Measurements from ENCODE around the gene CHD6. TPM values are rescaled to one million over a fixed set of nuclear protein-coding genes. Genes with fewer than 3 reads are reported as not detected.

CHD6 gene, protein sequence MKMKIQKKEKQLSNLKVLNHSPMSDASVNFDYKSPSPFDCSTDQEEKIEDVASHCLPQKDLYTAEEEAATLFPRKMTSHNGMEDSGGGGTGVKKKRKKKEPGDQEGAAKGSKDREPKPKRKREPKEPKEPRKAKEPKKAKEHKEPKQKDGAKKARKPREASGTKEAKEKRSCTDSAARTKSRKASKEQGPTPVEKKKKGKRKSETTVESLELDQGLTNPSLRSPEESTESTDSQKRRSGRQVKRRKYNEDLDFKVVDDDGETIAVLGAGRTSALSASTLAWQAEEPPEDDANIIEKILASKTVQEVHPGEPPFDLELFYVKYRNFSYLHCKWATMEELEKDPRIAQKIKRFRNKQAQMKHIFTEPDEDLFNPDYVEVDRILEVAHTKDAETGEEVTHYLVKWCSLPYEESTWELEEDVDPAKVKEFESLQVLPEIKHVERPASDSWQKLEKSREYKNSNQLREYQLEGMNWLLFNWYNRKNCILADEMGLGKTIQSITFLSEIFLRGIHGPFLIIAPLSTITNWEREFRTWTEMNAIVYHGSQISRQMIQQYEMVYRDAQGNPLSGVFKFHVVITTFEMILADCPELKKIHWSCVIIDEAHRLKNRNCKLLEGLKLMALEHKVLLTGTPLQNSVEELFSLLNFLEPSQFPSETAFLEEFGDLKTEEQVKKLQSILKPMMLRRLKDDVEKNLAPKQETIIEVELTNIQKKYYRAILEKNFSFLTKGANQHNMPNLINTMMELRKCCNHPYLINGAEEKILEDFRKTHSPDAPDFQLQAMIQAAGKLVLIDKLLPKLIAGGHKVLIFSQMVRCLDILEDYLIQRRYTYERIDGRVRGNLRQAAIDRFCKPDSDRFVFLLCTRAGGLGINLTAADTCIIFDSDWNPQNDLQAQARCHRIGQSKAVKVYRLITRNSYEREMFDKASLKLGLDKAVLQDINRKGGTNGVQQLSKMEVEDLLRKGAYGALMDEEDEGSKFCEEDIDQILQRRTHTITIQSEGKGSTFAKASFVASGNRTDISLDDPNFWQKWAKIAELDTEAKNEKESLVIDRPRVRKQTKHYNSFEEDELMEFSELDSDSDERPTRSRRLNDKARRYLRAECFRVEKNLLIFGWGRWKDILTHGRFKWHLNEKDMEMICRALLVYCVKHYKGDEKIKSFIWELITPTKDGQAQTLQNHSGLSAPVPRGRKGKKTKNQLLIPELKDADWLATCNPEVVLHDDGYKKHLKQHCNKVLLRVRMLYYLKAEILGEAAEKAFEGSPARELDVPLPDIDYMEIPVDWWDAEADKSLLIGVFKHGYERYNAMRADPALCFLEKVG (N-terminal part only)
- total RNA-seq (2014; rRNA removed; shearing (Covaris generic)), result 9.5 and 14.2 TPM in 2 replicates

DNA sequence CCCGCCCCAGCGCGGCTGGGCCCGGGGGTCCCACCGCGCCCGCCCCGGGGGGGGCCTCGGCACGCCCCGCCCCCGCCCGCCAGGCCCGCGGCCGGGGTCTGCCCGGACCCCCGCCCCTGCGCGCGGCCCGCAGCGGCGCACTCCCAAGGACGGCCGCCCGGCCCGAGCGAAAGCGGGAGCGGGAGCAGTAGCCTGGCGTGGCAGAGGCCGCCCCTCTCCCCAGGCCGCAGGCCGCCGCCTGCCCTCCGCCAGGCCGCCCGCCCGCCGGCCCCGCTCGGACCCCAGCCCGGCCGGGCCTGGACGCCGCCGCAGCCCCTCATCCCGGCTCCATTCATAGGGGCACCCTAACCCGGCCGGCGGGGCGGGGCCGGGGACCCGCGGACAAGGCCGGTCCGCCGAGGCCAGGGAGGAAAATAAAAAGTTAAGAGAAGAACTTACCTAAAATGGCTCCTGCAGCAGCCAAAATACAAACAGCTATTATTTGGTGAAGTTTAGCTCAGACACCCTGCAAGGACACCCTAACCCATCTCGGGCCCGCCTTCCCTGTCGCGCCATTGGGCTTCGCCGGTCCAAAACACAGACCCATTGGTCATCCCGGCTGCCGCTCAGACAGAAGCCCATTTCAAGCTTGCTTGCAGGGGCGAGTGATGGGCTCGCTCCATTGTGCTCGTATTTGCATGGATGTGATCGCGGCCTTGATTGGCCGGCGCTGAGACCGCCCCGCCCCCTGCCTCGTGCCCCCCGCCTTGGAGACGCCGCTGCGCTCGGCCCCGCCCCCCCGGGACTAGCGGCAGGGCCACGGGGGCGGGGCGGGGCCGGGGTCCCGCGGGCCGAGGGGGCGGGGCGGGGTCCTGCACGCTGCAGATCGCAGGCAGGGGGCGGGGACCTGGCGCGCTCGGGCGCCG lies at the start of gene CHD6:
Gene CHD6, minus strand, starts transcription at position 476 of the 905 bp plus-strand sequence. CDS start 67,040 bp downstream, outside the sequence.
- peak; percentile 99 for DNase-seq (ENCODE audit: low spot score)
- in situ Hi-C loops (cut with HindIII; ENCODE audit: low sequenced_read_pairs), result no loop called here

DNA sequence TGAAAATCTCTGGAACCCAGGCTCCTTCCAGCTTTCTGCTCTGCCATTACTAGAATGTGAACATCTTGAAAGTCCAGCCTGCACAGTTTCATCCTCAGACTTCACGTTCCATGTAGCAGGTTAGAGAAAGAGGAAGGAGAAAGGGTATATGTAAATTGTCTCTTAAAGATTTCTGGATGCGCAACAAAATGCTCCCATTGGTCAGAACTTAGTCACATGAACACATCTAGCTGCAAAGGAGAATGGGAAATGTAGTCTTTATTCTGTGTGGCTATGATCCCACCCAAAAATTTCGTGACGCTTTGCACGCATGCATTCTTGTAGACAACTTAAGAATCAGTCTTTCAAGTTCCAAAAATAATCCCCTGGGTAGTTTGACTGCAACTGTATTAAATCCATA lies 46.4 kb upstream of the CHD6 start:
- in situ Hi-C loops (cut with HindIII; ENCODE audit: low sequenced_read_pairs), result no loop called here
- no peak for DNase-seq (ENCODE audit: low spot score)

DNA sequence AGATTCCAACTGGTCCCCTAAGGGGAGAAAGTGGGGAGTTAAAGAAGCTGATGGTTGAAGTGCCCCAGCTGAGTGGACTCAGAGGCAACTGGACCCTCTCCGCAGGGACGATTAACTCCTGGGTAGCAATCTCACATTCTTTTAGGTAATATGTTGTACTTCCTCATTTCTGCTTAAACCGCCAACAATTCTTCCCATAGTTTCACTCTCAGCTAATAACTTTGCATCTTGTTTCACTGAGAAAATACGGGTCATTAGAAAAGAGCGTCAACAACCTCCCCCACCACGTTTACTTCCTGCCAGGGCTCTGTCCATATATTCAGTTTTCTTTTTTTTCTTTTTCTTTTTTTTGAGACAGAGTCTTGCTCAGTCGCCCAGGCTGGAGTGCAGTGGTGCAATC lies 39.5 kb upstream of the CHD6 start:
- in situ Hi-C loops (cut with HindIII; ENCODE audit: low sequenced_read_pairs), result no loop called here
- no peak for DNase-seq (ENCODE audit: low spot score)

DNA sequence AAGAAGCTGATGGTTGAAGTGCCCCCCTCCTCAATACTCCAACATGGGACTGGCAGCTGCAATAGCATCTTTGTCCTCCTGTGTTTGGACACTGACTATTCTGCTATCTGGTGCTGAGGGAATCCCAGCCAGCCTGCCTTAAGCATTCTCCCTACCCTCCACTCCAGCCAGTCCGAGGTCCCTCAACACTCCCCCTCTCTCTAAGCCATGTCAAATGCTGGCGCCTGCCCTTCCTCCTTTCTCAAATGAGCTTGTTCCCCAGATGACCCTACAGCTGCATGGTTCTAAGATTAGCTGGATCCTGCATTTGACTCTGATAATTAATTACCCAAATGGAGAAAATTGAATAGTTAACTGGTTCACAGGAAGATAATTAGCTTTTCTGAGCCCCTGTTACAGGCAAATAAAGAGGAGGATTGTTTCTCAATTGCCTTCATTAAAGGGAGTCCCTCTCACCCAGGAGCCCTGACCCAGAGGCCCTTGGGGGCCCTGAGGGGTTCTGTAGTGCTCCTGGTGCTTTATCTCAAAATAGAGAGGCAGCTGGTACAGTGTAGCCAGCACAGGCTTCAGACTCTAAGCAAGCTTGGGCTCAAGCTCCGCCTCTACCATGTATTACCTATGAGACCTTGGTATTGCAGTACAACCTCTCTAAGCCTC lies 37.9 kb upstream of the CHD6 start:
- DNase-seq (ENCODE audit: low spot score), result no peak

GRCh38 chr20:41654884-41655283 lies 36.7 kb upstream of the CHD6 start:
- DNase-seq (ENCODE audit: low spot score), result no peak
- in situ Hi-C loops (cut with HindIII; ENCODE audit: low sequenced_read_pairs), result no loop called here

More for the DNA sequence above, 37.9 kb upstream of the CHD6 start:
- in situ Hi-C loops (cut with HindIII; ENCODE audit: low sequenced_read_pairs), result no loop called here

DNA sequence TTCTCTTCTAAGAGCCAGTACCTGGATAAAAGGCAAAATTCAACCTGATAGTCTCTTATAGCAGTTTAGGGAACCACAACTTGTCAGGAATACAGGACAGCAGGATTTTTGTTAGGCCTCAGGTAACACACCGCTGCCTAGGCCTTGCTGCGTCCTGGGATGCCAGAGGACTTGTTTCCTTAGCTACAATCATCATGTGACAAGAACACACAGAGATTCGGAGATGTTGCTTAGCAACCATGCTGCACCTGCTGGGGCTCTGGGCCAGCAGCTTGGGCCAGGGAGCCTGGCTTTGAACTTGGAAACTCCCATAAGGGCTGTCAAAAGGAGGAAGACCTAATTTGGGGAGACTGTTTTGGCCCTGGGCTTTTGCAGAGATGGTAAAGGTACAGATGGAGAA lies 36.1 kb upstream of the CHD6 start:
- in situ Hi-C loops (cut with HindIII; ENCODE audit: low sequenced_read_pairs), result no loop called here
- peak; percentile 86 for DNase-seq (ENCODE audit: low spot score)

GRCh38 chr20:41650231-41650948 lies 32.2 kb upstream of the CHD6 start:
- DNase-seq (ENCODE audit: low spot score), result peak; percentile 65
- in situ Hi-C loops (cut with HindIII; ENCODE audit: low sequenced_read_pairs), result no loop called here

DNA sequence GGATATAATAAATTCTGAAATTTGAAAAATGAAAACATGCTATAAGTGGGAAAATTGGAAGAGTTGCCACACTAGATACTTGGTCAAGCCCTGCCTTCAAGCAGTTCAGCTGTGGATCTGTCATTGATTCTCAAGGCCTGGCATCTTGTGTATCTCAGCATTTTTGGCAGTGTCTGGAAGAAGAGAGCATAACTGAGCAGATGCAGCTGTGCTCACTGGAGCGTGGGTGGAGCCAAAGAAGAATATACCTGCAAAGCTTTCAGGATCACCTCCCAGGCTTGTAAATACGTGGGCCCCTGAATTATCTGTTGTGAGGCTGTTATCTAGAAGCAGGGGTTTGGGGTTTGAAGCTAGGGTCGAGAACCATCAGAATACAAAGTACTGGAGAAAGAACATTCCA lies 31.3 kb upstream of the CHD6 start:
- no peak for DNase-seq (ENCODE audit: low spot score)
- in situ Hi-C loops (cut with HindIII; ENCODE audit: low sequenced_read_pairs), result no loop called here

GRCh38 chr20:41645372-41645771 lies 27.2 kb upstream of the CHD6 start:
- in situ Hi-C loops (cut with HindIII; ENCODE audit: low sequenced_read_pairs), result no loop called here
- DNase-seq (ENCODE audit: low spot score), result no peak

DNA sequence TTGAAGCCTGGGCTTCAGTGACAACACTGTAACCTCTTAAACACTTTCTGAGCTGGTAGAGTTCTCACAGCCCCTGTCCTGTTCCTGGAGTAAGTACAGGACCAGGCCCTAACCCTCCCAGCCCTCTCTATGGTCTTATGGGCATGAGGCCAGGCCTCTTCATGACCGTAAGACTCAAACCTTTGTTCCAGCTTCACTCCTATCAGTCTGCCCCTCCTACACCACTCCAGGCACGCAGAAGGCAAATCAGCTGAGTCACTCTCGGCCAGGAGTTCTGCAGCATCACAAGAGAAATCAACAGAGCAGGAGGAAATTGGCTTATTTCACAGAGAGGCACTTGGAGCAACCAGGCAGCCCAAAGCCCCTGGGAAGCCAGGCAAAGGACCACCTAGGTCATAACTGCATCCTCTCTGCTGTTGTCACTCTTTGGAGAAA lies 25.3 kb upstream of the CHD6 start:
- in situ Hi-C loops (cut with HindIII; ENCODE audit: low sequenced_read_pairs), result no loop called here
- no peak for DNase-seq (ENCODE audit: low spot score)

- no peak for DNase-seq (ENCODE audit: low spot score)
- in situ Hi-C loops (cut with HindIII; ENCODE audit: low sequenced_read_pairs), result no loop called here
These were observed 21.5 kb upstream of the CHD6 start for GRCh38 chr20:41639630-41640029.

- no peak for DNase-seq (ENCODE audit: low spot score)
- in situ Hi-C loops (cut with HindIII; ENCODE audit: low sequenced_read_pairs), result no loop called here
These were observed 20.3 kb upstream of the CHD6 start for GRCh38 chr20:41638456-41638855.

GRCh38 chr20:41635158-41635557 lies 17.0 kb upstream of the CHD6 start:
- in situ Hi-C loops (cut with HindIII; ENCODE audit: low sequenced_read_pairs), result no loop called here
- DNase-seq (ENCODE audit: low spot score), result no peak

- in situ Hi-C loops (cut with HindIII; ENCODE audit: low sequenced_read_pairs), result no loop called here
- no peak for DNase-seq (ENCODE audit: low spot score)
These were observed 14.7 kb upstream of the CHD6 start for GRCh38 chr20:41632896-41633295.

GRCh38 chr20:41631826-41632225 lies 13.6 kb upstream of the CHD6 start:
- in situ Hi-C loops (cut with HindIII; ENCODE audit: low sequenced_read_pairs), result no loop called here
- DNase-seq (ENCODE audit: low spot score), result no peak

- DNase-seq (ENCODE audit: low spot score), result no peak
- in situ Hi-C loops (cut with HindIII; ENCODE audit: low sequenced_read_pairs), result no loop called here
These were observed 12.7 kb upstream of the CHD6 start for GRCh38 chr20:41630846-41631245.

DNA sequence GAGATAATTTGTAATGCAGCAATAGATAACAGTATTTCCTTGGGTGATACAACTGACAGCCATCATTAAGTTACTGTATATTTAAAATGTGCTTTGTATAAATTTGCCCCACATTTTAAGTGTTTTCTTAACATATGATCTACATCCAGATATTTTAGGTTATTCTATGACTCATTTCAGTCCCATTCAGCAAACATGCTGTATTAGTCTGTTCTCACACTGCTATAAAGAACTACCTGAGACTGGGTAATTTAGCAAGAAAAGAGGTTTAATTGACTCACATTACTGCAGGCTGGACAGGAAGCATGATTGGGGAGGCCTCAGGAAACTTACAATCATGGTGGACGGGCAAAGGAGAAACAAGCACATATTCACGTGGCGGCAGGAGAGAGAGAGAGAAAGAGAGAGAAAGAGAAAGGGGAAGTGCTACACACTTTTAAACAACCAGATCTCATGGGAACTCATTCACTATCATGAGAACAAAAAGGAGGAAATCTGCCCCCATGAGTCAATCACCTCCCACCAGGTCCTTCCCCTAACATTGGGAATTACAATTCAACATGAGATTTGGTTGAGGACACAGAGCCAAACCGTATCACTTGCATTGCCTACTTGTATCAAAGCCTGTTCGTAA lies 9.6 kb upstream of the CHD6 start:
- DNase-seq (ENCODE audit: low spot score), result no peak
- in situ Hi-C loops (cut with HindIII; ENCODE audit: low sequenced_read_pairs), result no loop called here
